Lung (tissue), 12 donors: ENCODE measurements around the gene ZNF552. TPM values are rescaled to one million over a fixed set of nuclear protein-coding genes. Genes with fewer than 3 reads are reported as not detected.

Experiments used
- ATAC-seq: fragments of 200-7000 bp; cut with Tn5 transposase; one replicate; pipeline ENCODE4 v1.9.1; 2020; ENCODE audit warnings: moderate number of reproducible peaks; ENCODE audit not compliant: insufficient read depth, low FRiP score
- DNase-seq, 3 donors: peaks; one replicate each; pipeline ENCODE4 v3.0.0-alpha.2; 2013 to 2017
- H3K27ac ChIP-seq, 2 donors: one replicate each; pipeline ENCODE4 v1.5.1; 2013; ENCODE audit warnings: mild to moderate bottlenecking in 2 of 2, moderate library complexity in 2 of 2, control low read depth in 1 of 2, inconsistent platforms in 1 of 2, low read depth in 1 of 2, low read length in 1 of 2
- H3K27me3 ChIP-seq, 3 donors: one replicate each; pipeline ENCODE4 v1.5.1; 2013; ENCODE audit warnings: low read length in 2 of 3; ENCODE audit not compliant: control insufficient read depth in 3 of 3, insufficient read depth in 3 of 3
- H3K36me3 ChIP-seq, 4 donors: one replicate each; pipeline ENCODE4 v1.5.1; 2013; ENCODE audit warnings: low read length in 4 of 4, mild to moderate bottlenecking in 1 of 4, moderate library complexity in 1 of 4; ENCODE audit not compliant: control insufficient read depth in 4 of 4, insufficient read depth in 4 of 4
- H3K4me1 ChIP-seq, 5 donors: one replicate each; pipeline ENCODE4 v1.5.1; 2013; ENCODE audit warnings: low read length in 5 of 5, mild to moderate bottlenecking in 2 of 5, moderate library complexity in 1 of 5; ENCODE audit not compliant: control insufficient read depth in 5 of 5, insufficient read depth in 5 of 5
- H3K4me3 ChIP-seq: one replicate; pipeline ENCODE4 v1.5.1; 2013; ENCODE audit warnings: mild to moderate bottlenecking, control low read depth, moderate library complexity
- H3K9ac ChIP-seq, 2 donors: one replicate each; pipeline ENCODE4 v1.5.1; 2013; ENCODE audit warnings: low read length in 2 of 2, control low read depth in 1 of 2; ENCODE audit not compliant: insufficient read depth in 1 of 2
- H3K9me3 ChIP-seq, 4 donors: one replicate each; pipeline ENCODE4 v1.5.1; 2013; ENCODE audit warnings: low read length in 3 of 4, mild to moderate bottlenecking in 1 of 4, moderate library complexity in 1 of 4; ENCODE audit not compliant: control insufficient read depth in 4 of 4, insufficient read depth in 3 of 4
- whole genome bisulfite sequencing, 2 donors: extraction: QIAGEN DNeasy Blood & Tissue Kit; methylation state at CpG; one replicate each; pipeline ENCODE4 v1.1.7; 2013; 5-methylcytosine and 5-hydroxymethylcytosine counted together
- polyA plus RNA-seq, 2 donors: library from polyadenylated mRNA; stranded (reverse); fragments of 200-250 nt; gene quantifications; one replicate each; pipeline ENCODE4 v1.2.1, GENCODE V29; 2013
- total RNA-seq, 2 donors: library from RNA; depleted of rRNA in 1 of 2; stranded (reverse); fragments of >200 nt in 1 of 2; gene quantifications; one replicate each; pipeline ENCODE4 v1.2.1, GENCODE V29; 2014 to 2021
- TF ChIP-seq, protein P1 (sequence below): IDR thresholded peaks from 2 replicates; pipeline ENCODE4 v1.5.1; 2012; ENCODE audit warnings: mild to moderate bottlenecking; ENCODE audit errors: control extremely low read depth, extremely low read depth
- donor health status: control.
- donor health status: control.
- donor health status: Bipolar disorder and iron deficiency.
- donor health status: healthy.
- donor health status: DM: yes; HTN: yes; CAD: no.

The ZNF552 gene
- total and polyA plus RNA-seq, 4 donors = 5.9 to 44.1 (median 11.2) TPM

DNA sequence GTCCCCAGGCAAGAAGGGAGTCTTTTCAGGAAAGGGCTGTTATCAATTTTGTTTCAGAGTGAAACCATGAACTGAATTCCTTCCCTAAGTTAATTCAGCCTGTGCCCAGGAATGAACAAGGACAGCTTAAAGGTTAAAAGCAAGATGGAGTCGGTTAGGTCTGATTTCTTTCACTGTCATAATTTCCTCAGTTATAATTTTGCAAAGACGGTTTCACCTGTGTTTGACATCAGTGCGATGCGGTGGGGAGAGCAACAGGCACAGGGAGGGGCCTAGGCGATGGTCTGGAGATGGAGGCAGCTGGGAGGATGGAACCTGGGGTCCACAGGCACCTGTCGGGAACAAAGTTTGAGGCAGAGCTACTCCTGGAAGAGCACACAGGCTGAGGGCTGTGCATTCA lies 5.9 kb upstream of the ZNF552 start:
- Histone ChIP-seq H3K9me3 (peaks cover 0 to 6% (median 0%) of the 10 kb centered on the region in 4 donors), H3K36me3 (peaks cover 0 to 7% (median 4%) of the 10 kb centered on the region in 4 donors), H3K27me3 (no peaks in the 10 kb centered on the region), H3K4me3 (peak overlapping the region; percentile 86), H3K9ac (peak overlapping the region in 1 of 2 donors; percentile 89), H3K4me1 (peaks cover 2 to 8% (median 3%) of the 10 kb centered on the region in 5 donors), H3K27ac (no peak overlapping the region)
- ATAC-seq = no peak
- TF ChIP-seq, protein P1, sequence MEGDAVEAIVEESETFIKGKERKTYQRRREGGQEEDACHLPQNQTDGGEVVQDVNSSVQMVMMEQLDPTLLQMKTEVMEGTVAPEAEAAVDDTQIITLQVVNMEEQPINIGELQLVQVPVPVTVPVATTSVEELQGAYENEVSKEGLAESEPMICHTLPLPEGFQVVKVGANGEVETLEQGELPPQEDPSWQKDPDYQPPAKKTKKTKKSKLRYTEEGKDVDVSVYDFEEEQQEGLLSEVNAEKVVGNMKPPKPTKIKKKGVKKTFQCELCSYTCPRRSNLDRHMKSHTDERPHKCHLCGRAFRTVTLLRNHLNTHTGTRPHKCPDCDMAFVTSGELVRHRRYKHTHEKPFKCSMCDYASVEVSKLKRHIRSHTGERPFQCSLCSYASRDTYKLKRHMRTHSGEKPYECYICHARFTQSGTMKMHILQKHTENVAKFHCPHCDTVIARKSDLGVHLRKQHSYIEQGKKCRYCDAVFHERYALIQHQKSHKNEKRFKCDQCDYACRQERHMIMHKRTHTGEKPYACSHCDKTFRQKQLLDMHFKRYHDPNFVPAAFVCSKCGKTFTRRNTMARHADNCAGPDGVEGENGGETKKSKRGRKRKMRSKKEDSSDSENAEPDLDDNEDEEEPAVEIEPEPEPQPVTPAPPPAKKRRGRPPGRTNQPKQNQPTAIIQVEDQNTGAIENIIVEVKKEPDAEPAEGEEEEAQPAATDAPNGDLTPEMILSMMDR = no peak
- 78 to 92% methylated on average over 6 of the region's 6 CpGs for WGBS, 2 donors
- DNase-seq = no peak

- DNase-seq = peak; percentile 86 to 97 (median 90)
- peaks cover 2 to 13% (median 3%) of the 10 kb centered on the region in 5 donors for H3K4me1 ChIP-seq
- no peaks in the 10 kb centered on the region for H3K27me3 ChIP-seq
- 0 to 2% methylated on average over 44 of the region's 44 CpGs for WGBS, 2 donors
- ATAC-seq = peak; percentile 87
- peaks cover 0 to 6% (median 3%) of the 10 kb centered on the region in 4 donors for H3K36me3 ChIP-seq
- TF ChIP-seq, protein P1 = no peak
- peaks cover 0 to 2% (median 0%) of the 10 kb centered on the region in 4 donors for H3K9me3 ChIP-seq
- peak overlapping the region; percentile 86 for H3K4me3 ChIP-seq
- H3K9ac ChIP-seq = peak overlapping the region; percentile 64 to 89
- peak overlapping the region; percentile 67 to 78 for H3K27ac ChIP-seq
Measured at GRCh38 chr19:57819475-57820148, 4.9 kb upstream of the ZNF552 start.

- H3K27me3 ChIP-seq = no peaks in the 10 kb centered on the region
- no peaks in the 10 kb centered on the region for H3K9me3 ChIP-seq
- 91 to 92% methylated on average over 7 of the region's 7 CpGs for WGBS, 2 donors
- TF ChIP-seq, protein P1 = no peak
- H3K4me3 ChIP-seq = no peak overlapping the region
- H3K9ac ChIP-seq = no peak overlapping the region
- ATAC-seq (no peak), DNase-seq (no peak)
- peaks cover 3 to 23% (median 4%) of the 10 kb centered on the region in 5 donors for H3K4me1 ChIP-seq
- H3K36me3 ChIP-seq = peaks cover 0 to 6% (median under 1%) of the 10 kb centered on the region in 4 donors
- H3K27ac ChIP-seq = no peak overlapping the region
Measured at GRCh38 chr19:57818378-57818777, 3.7 kb upstream of the ZNF552 start.

- Histone ChIP-seq H3K27me3 (no peaks in the 10 kb centered on the region), H3K36me3 (peaks cover 0 to 6% (median under 1%) of the 10 kb centered on the region in 4 donors), H3K9me3 (no peaks in the 10 kb centered on the region), H3K27ac (no peak overlapping the region), H3K4me1 (peaks cover 3 to 23% (median 4%) of the 10 kb centered on the region in 5 donors), H3K9ac (no peak overlapping the region), H3K4me3 (no peak overlapping the region)
- TF ChIP-seq, protein P1 = no peak
- DNase-seq = no peak
- WGBS, 2 donors = 94 to 97% methylated on average over 14 of the region's 14 CpGs
- no peak for ATAC-seq
Measured at GRCh38 chr19:57817976-57818375, 3.3 kb upstream of the ZNF552 start.
